GM13976 (cell line): ENCODE results near the gene TPM3.
A peak's percentile ranks its signal among the peaks of the same experiment; 100 is the strongest.
"Not testable (repeated sequence)": the region's sequence is repeated elsewhere in the genome, so short reads cannot be mapped to it uniquely, and the experiment has no call there.

Source experiments
- DNase-seq: peaks from one replicate; pipeline ENCODE4 v3.0.0; 2012; ENCODE audit warnings: low spot score
- in situ Hi-C: fragments of 300-500 bp; cut with MboI; formaldehyde crosslinking; loops from one replicate; pipeline ENCODE4 v1.12.0; 2022; ENCODE audit warnings: low sequenced_read_pairs, mixed read lengths, inconsistent platforms; ENCODE audit not compliant: unreplicated experiment
- TF ChIP-seq, protein P1 (sequence below): IDR thresholded peaks from 2 replicates; pipeline ENCODE4 v1.5.1; 2012; ENCODE audit warnings: borderline replicate concordance, mild to moderate bottlenecking; ENCODE audit not compliant: insufficient read depth; ENCODE audit errors: extremely low read depth, missing control alignments, control extremely low read depth

TPM3 gene

DNA sequence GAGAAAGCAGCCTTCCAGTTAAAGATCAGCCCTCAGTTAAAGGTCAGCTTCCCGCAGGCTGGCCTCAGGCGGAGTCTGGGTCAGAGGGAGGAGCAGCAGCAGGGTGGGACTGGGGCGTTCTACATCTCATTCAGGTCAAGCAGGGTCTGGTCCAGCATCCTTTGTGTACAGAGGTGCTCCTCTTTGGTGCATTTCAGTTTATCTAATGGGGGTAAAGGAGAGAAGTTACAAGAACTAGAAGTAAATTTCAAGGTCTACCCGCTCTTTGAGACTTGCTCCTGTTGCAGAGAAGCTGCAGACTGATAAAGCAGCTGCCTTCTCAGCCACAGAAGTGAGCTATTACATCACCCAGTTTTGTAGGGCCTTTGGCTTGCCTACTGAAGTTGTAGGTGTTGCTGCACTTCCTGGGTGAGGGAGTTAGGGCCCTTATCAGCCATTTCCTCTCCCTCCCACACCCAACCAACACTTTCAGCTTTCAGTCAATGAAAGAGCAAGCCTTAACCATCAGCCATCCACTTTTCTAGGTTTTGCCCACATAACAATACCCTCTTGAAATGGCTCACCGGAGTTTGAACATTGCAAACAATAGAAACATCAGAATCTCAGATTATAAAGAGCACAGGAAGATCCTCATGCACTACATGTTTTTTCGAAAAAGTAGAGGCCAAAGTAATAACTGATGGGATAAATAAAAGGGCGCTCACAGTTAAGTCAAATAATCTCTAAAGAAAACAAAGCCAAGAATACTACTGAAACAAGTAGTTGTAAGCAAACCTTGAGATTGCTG, 34.2 kb downstream of the TPM3 start:
- TF ChIP-seq, protein P1, sequence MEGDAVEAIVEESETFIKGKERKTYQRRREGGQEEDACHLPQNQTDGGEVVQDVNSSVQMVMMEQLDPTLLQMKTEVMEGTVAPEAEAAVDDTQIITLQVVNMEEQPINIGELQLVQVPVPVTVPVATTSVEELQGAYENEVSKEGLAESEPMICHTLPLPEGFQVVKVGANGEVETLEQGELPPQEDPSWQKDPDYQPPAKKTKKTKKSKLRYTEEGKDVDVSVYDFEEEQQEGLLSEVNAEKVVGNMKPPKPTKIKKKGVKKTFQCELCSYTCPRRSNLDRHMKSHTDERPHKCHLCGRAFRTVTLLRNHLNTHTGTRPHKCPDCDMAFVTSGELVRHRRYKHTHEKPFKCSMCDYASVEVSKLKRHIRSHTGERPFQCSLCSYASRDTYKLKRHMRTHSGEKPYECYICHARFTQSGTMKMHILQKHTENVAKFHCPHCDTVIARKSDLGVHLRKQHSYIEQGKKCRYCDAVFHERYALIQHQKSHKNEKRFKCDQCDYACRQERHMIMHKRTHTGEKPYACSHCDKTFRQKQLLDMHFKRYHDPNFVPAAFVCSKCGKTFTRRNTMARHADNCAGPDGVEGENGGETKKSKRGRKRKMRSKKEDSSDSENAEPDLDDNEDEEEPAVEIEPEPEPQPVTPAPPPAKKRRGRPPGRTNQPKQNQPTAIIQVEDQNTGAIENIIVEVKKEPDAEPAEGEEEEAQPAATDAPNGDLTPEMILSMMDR: no peak
- in situ Hi-C loops: no loop called here
- DNase-seq: peak; percentile 82

DNA sequence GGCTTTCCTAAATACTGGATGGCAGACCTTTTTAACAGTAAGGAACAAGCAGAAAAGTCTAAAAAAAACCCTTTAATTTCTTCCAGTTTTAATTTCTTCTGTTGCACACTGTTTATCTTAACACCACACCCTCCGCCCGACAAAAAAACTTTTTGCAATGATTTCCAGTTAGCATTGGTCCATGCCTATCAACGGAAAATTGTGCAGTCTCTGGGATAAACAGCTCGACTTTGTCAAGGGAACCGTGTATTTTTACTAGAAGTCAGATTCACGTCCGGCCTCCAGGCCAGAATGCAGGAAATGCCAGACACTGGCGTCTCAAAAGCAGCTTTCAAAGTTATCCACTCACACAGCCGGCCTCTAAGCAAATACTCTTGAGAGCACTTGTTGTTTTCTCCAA, 36.6 kb downstream of the TPM3 start:
- no peak for DNase-seq
- TF ChIP-seq, protein P1: no peak
- in situ Hi-C loops: no loop called here

- TF ChIP-seq, protein P1: no peak
- no peak for DNase-seq
- in situ Hi-C loops: no loop called here
These were observed 37.2 kb downstream of the TPM3 start, which contains the start of gene NUP210L for GRCh38 chr1:154154534-154155191. TSS of gene NUP210L (minus strand) at chr1:154155073.

DNA sequence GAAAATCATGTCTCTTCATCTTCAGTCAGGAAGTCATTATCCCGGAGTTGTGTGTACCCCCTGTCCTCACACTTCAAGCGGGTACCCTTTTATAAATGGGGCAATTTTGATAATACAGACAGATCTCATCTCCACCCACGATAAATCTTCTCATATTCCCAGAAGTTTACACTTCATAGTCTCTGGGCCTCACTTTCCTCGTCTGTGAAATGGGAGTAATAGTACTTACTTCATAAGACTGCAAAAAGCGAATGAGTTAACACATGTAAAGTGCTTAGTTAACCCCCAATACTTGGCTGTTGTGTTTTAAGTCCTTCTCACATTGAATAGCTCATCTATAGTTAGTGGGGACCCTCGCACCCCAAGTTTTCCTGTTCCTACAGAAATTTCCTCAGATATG, 37.8 kb downstream of the TPM3 start:
- in situ Hi-C loops: no loop called here
- no peak for DNase-seq
- TF ChIP-seq, protein P1: no peak

- no peak for DNase-seq
- TF ChIP-seq, protein P1: no peak
- in situ Hi-C loops: no loop called here
These were observed 40.6 kb downstream of the TPM3 start for GRCh38 chr1:154151311-154151710.

DNA sequence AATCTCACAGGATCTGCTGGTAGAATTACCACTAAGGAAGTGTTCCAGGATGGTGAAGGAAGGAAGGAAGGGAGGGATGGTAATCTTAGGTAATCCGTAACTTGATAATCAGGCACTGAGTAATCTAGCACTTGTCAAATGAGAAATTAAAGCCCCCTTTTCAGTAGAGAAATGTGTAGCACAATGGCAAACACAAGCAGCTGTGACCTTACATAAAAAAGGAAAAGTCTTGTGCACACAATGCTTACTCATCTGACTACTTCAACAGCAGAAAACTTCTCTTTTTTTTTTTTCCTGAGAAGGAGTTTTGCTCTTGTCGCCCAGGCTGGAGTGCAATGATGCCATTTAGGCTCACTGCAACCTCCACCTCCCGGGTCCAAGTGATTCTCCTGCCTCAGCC, 43.1 kb downstream of the TPM3 start:
- TF ChIP-seq, protein P1: no peak
- in situ Hi-C loops: no loop called here
- DNase-seq: peak; percentile 57

GRCh38 chr1:154147505-154147904, 44.4 kb downstream of the TPM3 start:
- in situ Hi-C loops: not testable (repeated sequence)

More at GRCh38 chr1:154147505-154147904, 44.4 kb downstream of the TPM3 start:
- DNase-seq: not testable (repeated sequence)
